NOMO-1 treated with DMSO at 0.1 percent for 48 hours (cell line): Measurements from ENCODE around the gene ALPI.
A peak's percentile ranks its signal among the peaks of the same experiment; 100 is the strongest.

Source experiments
- DNase-seq: peaks from one replicate; lab custom pipeline; 2025; ENCODE audit not compliant: unreplicated experiment; lab: John Stamatoyannopoulos, UW

The ALPI gene

GRCh38 chr2:232459419-232460035 is 3.6 kb downstream of the ALPI start:
- DNase-seq, result no peak

DNA sequence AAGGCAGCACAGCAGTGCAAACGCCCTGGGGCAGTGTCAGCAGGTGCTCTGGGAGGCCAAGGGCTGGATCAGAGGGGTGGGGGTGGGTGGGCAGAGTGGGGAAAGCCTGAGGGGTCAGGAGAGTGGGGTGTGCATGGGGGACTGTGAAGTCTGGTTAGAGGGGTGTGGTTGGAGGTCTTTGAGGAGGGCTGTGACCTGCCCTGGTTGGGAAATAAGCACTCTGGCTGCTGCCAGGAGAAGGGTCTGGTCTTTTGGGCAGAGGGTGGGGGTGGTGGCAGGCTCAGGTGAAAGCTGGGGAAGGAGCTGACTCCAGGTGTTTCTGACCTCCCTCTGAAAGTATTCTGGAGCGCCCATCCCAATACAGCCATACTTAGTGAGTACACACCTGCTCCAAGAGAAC is 4.2 kb downstream of the ALPI start:
- no peak for DNase-seq

- DNase-seq, result no peak
Observed at GRCh38 chr2:232463701-232464543, 8.0 kb downstream of the ALPI start.

DNA sequence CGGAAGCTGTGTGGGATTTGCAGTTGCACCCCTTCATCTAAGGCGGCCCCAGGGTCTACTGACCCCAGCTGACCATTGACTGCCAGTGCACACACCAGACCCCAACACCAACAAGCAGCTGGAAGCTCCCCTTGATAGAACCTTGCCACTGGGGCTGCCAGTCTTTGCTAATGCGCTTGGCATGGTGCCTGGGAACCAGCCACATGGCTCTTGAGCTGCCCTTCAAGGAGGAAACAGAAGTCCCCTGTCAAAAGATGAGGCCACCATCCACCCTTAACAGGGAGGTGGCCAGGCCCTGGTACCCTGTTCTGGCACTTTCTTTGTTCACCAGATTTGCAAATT is 8.6 kb downstream of the ALPI start:
- DNase-seq, result no peak

- DNase-seq, result no peak
Observed at GRCh38 chr2:232465061-232465460, 9.1 kb downstream of the ALPI start.

- DNase-seq, result peak; percentile 83
Observed at GRCh38 chr2:232466221-232466620, 10.3 kb downstream of the ALPI start.

GRCh38 chr2:232473467-232473890 is 17.5 kb downstream of the ALPI start:
- DNase-seq, result no peak

GRCh38 chr2:232476045-232476444 is 20.1 kb downstream of the ALPI start:
- DNase-seq, result no peak

DNA sequence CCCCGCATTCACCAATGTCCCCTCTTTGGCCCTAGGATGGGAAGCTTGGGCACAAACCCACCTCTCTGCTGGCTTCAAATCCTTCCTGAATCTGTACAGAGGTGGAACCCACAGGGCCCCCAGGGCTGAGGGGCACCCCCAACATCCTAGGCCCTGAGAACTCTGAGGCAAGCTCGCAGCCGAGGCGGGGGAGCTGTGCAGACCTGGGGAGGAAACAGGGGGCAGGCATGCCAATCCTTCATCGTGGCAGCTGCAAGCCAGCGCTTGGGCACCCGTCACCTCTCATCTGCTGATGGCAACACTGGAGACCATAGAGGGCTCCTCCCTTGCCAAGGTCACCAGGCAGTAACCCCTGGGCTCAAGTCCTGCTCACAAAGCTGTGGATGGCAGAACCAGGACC is 20.8 kb downstream of the ALPI start:
- no peak for DNase-seq

DNA sequence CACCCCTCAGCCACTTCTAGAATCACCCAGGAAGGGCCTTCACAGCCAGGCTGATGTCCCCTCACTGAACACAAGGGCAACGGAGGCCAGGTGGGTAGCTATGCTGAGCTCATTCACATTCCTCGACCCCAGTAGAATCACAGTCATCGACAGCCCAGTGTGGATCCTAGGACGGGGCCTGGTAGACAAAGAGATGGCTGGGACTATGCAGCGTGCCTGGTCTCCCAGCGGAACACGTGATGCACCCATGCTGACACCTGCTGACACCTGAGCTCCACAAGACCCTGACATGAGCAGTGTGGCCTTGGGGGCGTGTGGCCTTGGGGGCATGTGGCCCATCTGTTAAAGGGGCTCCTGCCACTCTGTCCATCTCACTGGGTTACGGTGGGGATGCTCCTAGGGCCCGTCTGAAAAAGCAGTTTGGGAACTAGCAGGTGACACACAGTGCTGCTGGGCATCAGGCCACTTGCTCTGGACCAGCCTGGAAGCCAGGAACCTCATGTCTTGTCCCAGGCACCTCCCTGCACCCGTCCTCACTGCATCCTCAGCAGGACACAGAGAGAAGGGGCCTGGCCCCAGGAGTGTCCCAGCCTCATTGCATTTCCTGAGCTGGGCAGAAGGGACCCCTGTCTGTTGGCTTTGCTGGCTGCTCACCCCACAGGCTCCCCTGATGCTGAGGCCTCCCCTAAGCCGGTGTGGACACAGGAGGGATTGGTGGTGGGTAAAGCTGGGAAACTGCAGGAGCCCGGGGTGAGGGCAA is 22.0 kb downstream of the ALPI start:
- no peak for DNase-seq

DNA sequence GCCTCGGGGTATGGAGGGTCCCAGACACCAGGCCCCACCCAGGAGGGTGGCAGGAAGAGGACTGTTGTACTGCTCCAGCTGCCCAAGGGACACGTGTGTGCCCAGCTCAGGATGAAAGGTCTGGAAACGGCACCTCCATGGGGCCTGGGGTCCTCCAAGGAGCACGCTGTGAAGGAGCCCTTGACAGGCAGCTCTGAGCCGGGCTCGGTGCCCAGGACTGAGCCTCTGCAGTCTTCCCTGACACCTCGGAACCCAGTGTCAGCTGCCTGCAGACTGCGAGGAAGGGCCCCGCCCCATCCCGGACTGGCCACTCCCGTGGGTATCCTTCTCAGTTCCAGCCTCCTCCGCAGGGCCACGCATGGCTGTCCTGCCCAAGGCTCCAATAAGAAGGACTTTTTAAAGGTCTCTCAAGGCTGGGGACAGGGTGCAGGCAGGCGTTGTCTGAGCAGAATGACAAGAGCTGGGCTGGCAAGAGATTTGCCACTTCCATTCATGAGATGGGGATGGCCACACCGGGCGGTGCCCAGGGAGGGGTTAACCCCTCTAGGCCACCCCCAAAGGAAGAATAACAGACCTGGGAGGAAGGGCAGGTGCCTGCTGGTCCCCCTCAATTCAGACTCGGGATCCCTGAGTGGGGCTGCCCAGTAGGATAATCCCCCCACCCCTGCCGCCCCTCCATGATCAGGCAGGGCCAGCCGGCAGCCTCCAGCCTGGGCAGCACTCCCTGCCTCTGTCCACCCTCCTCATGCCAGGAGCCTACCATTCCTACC is 22.8 kb downstream of the ALPI start:
- DNase-seq, result no peak

- DNase-seq, result no peak
Observed at GRCh38 chr2:232479341-232480200, 23.6 kb downstream of the ALPI start.

DNA sequence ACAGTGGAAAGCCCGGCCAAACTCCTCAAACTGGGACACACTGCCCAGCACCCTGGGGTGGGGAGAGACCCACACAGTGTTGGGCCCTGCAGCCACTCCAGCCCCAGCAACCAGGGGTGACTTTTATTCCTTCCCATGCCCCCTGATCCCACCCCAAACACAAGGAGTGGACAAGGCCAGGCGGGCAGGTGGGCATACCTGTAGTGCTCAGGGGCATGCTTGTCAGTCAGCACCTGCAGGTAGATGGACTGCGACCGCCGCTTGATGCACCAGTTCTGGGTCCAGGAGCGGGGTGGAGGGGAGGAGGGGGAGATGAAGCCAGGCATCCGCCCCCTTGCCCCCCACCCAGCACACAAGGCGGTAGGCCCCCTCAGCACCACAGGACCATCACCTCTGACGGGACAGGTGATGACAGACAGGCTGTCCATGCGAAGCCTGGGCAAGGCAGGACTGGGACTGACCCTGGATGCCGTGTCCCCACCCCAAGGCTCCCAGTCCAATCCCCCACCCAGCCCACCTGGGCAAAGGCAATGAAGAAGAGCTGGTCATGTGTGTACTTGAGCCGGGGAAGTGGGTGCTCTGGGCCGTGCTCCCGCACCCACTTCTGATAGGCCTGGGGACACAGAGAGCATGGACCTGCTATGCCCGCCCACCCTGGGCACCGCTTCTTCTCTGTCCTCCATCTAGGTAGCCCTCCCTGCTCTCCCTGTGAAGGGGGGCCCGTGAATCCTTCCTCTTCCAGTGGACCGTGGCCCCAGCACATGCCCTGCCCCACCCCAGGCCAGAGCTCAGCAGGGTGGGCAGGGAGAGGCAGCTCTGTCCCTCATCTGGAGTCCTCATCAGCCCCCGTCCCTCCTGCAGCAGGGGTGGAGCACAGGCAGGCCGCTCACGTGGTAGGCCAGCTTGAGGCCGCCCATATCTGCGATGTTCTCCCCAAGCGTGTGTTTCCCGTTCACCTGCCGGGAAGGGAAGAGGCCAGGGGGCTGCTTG is 24.5 kb downstream of the ALPI start:
- DNase-seq, result no peak

DNA sequence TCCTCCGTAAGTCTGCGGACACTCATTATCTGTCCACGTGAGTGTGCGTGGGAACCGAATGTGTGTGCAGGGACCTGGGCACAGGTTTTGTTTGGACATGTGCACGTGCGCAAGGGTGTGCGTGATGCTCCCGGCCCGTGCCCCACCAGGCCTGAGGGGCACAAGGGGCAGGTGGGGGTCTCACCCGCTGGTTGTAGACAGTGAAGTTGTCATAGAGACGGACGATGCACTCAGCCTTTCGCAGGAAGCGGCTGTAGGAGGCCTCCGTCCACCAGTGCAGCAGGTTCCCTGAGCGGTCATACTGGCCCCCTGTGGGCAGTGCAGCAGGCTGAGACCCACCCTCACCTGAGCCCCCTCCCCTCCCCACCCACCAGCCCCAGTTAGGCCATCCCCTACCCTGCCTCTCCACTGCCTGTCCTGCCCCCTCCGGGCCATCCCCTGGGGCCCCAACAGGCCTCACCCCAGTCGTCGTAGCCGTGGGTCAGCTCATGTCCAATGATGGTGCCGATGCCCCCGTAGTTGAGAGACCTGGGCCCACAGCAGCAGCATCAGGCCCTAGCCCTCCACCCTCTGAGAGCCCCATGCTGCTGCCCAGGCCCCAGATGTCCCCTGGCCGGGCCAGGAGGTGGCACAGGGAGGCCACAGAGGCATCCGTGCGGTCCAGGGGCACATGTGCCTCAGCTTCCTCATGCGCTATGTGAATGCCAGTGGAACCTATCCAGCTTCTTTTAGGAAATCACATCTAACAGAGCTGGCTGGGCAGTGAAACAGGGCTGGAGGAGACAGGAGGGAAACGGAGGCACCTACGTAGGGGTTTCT is 25.6 kb downstream of the ALPI start:
- DNase-seq, result no peak

GRCh38 chr2:232482301-232483238 is 26.6 kb downstream of the ALPI start:
- no peak for DNase-seq

- DNase-seq, result no peak
Observed at GRCh38 chr2:232483311-232483922, 27.5 kb downstream of the ALPI start.
